Activated T-cell treated with anti-CD3 and anti-CD28 coated beads for 48 hours (primary cell): ENCODE data around the gene CYP4F22.
"Not testable (repeated sequence)": the region's sequence is repeated elsewhere in the genome, so short reads cannot be mapped to it uniquely, and the experiment has no call there.

Experiments
- DNase-seq: peaks from one replicate; pipeline ENCODE4 v3.0.0-alpha.2; 2020; ENCODE audit warnings: low read depth

The CYP4F22 gene

GRCh38 chr19:15575406-15575805 lies 67.1 kb downstream of the CYP4F22 start:
- DNase-seq = no peak

GRCh38 chr19:15576526-15577156 lies 68.3 kb downstream of the CYP4F22 start:
- DNase-seq = no peak

GRCh38 chr19:15577184-15577771 lies 69.0 kb downstream of the CYP4F22 start:
- no peak for DNase-seq

- DNase-seq = no peak
Measured at GRCh38 chr19:15583346-15583745, 75.0 kb downstream of the CYP4F22 start.

- no peak for DNase-seq
Measured at GRCh38 chr19:15584095-15584494, 75.8 kb downstream of the CYP4F22 start.

- DNase-seq = peak; percentile 76
Measured at GRCh38 chr19:15584541-15585115, 76.3 kb downstream of the CYP4F22 start.

GRCh38 chr19:15587663-15588062 lies 79.3 kb downstream of the CYP4F22 start:
- no peak for DNase-seq

GRCh38 chr19:15588265-15588664 lies 79.9 kb downstream of the CYP4F22 start:
- DNase-seq = no peak

- DNase-seq = no peak
Measured at GRCh38 chr19:15589760-15590451, 81.6 kb downstream of the CYP4F22 start.

- DNase-seq = no peak
Measured at GRCh38 chr19:15591796-15592195, 83.5 kb downstream of the CYP4F22 start.

- DNase-seq = not testable (repeated sequence)
Measured at GRCh38 chr19:15592506-15592905, 84.2 kb downstream of the CYP4F22 start.

- not testable (repeated sequence) for DNase-seq
Measured at GRCh38 chr19:15593766-15594165, 85.4 kb downstream of the CYP4F22 start.

GRCh38 chr19:15595069-15595468 lies 86.7 kb downstream of the CYP4F22 start:
- no peak for DNase-seq
